Mesodermal cell (in vitro differentiated cells): ENCODE results near the gene PEX10.

Source experiments
- H3K27ac ChIP-seq: 2 replicates; pipeline ENCODE4 v1.7.0; 2013; ENCODE audit warnings: mild to moderate bottlenecking, low read depth, low read length, moderate library complexity; ENCODE audit not compliant: severe bottlenecking
- H3K36me3 ChIP-seq: 2 replicates; pipeline ENCODE4 v1.7.1; 2013; ENCODE audit warnings: mild to moderate bottlenecking, low read length, moderate library complexity; ENCODE audit not compliant: control insufficient read depth, insufficient read depth
- H3K4me1 ChIP-seq: one replicate; pipeline ENCODE4 v1.7.1; 2013; ENCODE audit warnings: mild to moderate bottlenecking, low read length; ENCODE audit not compliant: insufficient read depth, control insufficient read depth, poor library complexity, severe bottlenecking
- H3K4me3 ChIP-seq: 2 replicates; pipeline ENCODE4 v1.7.0; 2013; ENCODE audit warnings: low read length, control low read depth, mild to moderate bottlenecking; ENCODE audit not compliant: insufficient read depth, poor library complexity, severe bottlenecking; ENCODE audit errors: extremely low read depth
- H3K9me3 ChIP-seq: 2 replicates; pipeline ENCODE4 v1.7.1; 2013; ENCODE audit warnings: mild to moderate bottlenecking, low read length, moderate library complexity; ENCODE audit not compliant: control insufficient read depth
- WGBS, 2 experiments: methylation state at CpG; one replicate each; pipeline ENCODE4 v1.1.5; 2013; ENCODE audit warnings: missing lambda C conversion rate in 2 of 2; ENCODE audit not compliant: insufficient coverage in 2 of 2; 5-methylcytosine and 5-hydroxymethylcytosine counted together

The PEX10 gene

GRCh38 chr1:2425892-2426291 lies 13.5 kb upstream of the PEX10 start:
- 93 to 95% methylated on average over 11 of the region's 11 CpGs for WGBS, 2 experiments
- Histone ChIP-seq H3K9me3 (peaks cover 7% of the 10 kb centered on the region), H3K27ac (no peak overlapping the region), H3K4me3 (no peak overlapping the region), H3K4me1 (no peaks in the 10 kb centered on the region), H3K36me3 (no peaks in the 10 kb centered on the region)

GRCh38 chr1:2422523-2422922 lies 10.2 kb upstream of the PEX10 start:
- 87 to 90% methylated on average over 2 to 3 of the region's 4 CpGs for WGBS, 2 experiments
- H3K9me3 ChIP-seq, result peaks cover 7% of the 10 kb centered on the region
- H3K27ac ChIP-seq, result no peak overlapping the region
- no peaks in the 10 kb centered on the region for H3K36me3 ChIP-seq
- H3K4me1 ChIP-seq, result no peaks in the 10 kb centered on the region
- no peak overlapping the region for H3K4me3 ChIP-seq

DNA sequence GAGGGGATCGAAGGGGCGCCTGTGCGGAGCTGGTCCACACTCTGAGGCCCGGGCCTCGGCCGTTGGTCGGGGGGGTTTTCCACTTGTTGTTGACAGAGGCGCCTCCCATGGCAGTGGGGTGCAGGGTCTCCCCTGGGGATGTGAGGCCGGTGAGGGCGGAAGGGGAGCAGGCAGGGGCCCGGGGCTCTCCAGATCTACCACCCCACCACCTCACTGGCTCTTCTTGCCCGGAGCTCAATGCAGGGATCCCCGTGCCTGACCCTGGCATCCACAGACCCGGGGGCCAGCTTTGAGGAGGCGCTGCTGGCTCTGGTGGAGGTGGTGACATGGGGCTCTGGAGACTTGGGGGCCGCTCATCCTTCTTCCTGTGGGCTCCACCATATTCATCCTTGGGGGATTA lies 7.1 kb upstream of the PEX10 start:
- Histone ChIP-seq H3K4me1 (peaks cover 6% of the 10 kb centered on the region), H3K9me3 (peaks cover 7% of the 10 kb centered on the region)
- WGBS, 2 experiments, result 78 to 86% methylated on average over 8 to 10 of the region's 16 CpGs

GRCh38 chr1:2418791-2419320 lies 6.5 kb upstream of the PEX10 start:
- Histone ChIP-seq H3K4me3 (no peak overlapping the region), H3K4me1 (peaks cover 10% of the 10 kb centered on the region)
- 81 to 85% methylated on average over 12 to 13 of the region's 16 CpGs for WGBS, 2 experiments

More for the DNA sequence above, 7.1 kb upstream of the PEX10 start:
- no peak overlapping the region for H3K27ac ChIP-seq
- H3K36me3 ChIP-seq, result no peaks in the 10 kb centered on the region
- H3K4me3 ChIP-seq, result no peak overlapping the region

DNA sequence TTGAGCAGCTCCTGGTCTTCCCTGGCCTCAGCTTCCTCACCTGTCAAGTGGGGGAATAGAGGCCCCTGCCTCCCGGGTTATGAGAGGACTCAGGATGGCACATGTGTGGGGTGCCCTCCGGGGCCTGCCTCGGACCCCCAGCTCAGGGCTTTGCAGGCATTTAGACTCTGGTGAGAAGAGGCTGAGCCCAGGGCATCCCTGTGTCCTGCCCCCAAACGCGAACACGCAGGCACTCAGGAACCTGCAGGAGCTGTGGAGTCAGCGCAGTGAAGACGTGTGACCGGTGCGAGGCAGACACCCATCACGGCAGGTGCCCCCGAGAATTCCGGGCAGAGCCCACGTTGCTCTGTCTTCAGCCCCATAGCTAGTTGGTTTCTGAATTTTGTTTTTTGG lies 5.5 kb upstream of the PEX10 start:
- no peak overlapping the region for H3K27ac ChIP-seq
- peaks cover 4% of the 10 kb centered on the region for H3K9me3 ChIP-seq
- 83 to 84% methylated on average over 14 of the region's 14 CpGs for WGBS, 2 experiments
- no peaks in the 10 kb centered on the region for H3K36me3 ChIP-seq
- H3K4me3 ChIP-seq, result no peak overlapping the region
- H3K4me1 ChIP-seq, result peaks cover 10% of the 10 kb centered on the region

More at GRCh38 chr1:2418791-2419320, 6.5 kb upstream of the PEX10 start:
- Histone ChIP-seq H3K9me3 (peaks cover 7% of the 10 kb centered on the region), H3K27ac (no peak overlapping the region), H3K36me3 (no peaks in the 10 kb centered on the region)

DNA sequence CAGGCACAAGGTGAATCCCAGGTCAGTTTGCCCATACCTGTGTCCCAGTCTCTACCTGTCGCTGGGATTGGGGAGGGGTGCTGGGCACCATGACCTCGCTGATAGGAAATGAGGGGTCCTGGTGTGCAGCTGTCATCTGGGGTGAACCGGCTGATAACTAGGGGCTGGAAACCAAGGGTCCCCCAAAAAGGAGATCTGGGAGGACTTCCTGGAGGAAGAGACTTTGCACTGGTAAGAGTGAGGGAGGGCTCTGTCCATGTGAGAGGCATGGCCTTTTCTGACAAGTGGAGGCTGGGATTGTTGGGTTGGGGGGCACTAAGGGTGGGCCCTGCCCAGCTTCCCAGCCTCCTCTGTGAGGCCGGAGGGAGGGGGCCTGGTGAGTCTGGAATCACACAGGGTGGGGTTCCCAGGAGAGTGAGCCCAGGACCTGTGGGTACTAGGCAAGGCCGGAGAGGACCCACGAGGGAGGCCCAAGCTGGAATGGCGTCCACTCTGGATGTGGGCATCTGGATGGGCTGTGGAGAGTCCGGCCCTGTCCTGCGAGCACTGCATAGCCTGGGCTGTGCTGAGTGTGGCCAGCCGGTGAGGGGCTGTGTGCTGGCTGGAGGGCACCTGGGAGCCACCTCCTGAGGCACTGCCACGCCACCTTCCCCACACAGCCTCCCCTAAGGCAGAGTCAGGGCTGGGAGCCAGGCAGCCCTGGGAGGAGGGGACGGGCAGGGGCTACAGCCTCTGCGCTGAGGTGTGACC lies 4.9 kb upstream of the PEX10 start:
- Histone ChIP-seq H3K27ac (no peak overlapping the region), H3K4me3 (no peak overlapping the region), H3K36me3 (no peaks in the 10 kb centered on the region), H3K4me1 (peaks cover 10% of the 10 kb centered on the region), H3K9me3 (no peaks in the 10 kb centered on the region)
- WGBS, 2 experiments, result 86 to 96% methylated on average over 6 to 7 of the region's 13 CpGs

GRCh38 chr1:2416403-2416802 lies 4.0 kb upstream of the PEX10 start:
- Histone ChIP-seq H3K27ac (no peak overlapping the region), H3K9me3 (no peaks in the 10 kb centered on the region), H3K4me3 (no peak overlapping the region), H3K4me1 (peaks cover 10% of the 10 kb centered on the region), H3K36me3 (no peaks in the 10 kb centered on the region)
- 80 to 88% methylated on average over 8 to 12 of the region's 12 CpGs for WGBS, 2 experiments

DNA sequence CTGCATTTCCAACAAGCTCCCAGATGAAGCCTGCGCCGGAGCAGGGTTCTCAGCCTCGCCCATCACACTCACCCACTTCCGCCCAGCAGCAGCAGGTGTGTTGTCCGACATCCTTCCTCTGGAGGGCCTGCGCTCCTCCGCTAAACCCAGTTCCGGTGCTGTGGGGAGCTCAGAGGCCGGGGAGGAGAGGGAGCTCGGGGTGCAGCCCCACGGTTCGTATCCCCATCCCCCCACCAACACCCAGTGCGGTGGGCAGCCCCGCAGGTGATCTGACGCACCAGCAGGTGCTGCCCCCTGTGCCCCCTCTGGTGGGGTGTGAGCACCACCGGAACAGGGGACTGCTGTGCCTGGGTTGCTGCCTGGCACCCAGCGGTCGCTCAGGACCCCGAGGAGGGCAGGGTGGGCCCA lies 3.4 kb upstream of the PEX10 start:
- 81 to 92% methylated on average over 4 to 14 of the region's 19 CpGs for WGBS, 2 experiments
- Histone ChIP-seq H3K9me3 (no peaks in the 10 kb centered on the region), H3K4me1 (peaks cover 10% of the 10 kb centered on the region), H3K4me3 (no peak overlapping the region), H3K36me3 (no peaks in the 10 kb centered on the region), H3K27ac (no peak overlapping the region)

DNA sequence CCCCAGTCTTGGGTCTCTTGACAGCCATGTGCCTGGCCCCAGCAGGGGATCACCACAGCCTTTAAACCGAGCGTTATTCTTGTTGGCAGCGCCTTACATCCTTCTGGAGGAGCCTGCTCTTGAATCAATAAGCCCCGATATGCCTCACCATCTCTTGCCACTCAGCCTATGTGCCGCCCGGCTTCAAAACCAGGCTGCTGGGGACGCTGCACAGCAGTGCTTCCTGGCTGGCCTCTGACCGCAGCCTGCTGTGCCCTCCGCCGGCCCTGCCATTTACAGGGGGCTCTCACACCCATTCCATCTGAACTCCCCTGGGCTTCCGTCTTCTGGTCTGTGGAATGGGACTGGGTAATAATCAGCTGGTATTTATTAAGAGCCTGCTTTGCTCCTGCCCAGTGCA lies 3.0 kb upstream of the PEX10 start:
- Histone ChIP-seq H3K36me3 (peaks cover under 1% of the 10 kb centered on the region), H3K27ac (no peak overlapping the region), H3K9me3 (no peaks in the 10 kb centered on the region), H3K4me1 (peaks cover 10% of the 10 kb centered on the region), H3K4me3 (no peak overlapping the region)
- WGBS, 2 experiments, result 81 to 83% methylated on average over 9 to 11 of the region's 11 CpGs

DNA sequence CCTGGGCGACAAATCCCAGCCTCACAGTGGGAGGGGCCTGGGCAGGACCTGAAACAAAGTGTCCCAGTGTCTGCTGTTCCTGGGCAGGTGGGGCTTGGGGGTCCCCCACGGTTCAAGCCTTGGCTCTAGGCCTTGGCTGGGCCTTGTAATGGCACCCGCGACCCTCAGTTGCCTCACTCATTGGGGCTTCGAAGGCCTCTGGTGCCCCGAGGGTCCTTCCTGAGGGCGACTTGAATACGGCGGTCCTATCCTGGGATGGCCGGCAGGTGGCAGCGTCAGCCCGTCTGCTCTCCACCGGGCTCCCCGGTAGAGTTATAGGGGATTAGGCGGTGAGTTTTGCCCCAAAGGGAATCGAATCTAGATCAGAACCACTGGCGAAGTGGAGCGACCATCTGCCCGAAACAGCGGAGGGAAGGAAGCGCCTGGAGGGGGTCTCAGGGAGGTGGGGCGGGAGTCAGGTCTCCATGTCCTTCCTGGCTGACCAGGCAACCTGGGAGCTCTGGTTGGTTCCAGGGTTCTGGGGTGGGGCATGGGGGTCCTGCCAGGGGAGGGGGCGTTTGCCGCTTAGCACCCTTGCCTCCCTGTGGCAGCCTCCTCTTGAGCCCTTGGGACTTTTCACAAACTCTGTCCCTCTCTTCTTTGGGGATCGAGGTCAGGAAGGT lies 2.1 kb upstream of the PEX10 start:
- WGBS, 2 experiments, result 3 to 7% methylated on average over 20 to 21 of the region's 25 CpGs
- peaks cover 7% of the 10 kb centered on the region for H3K36me3 ChIP-seq
- no peak overlapping the region for H3K27ac ChIP-seq
- H3K9me3 ChIP-seq, result no peaks in the 10 kb centered on the region
- H3K4me1 ChIP-seq, result peaks cover 10% of the 10 kb centered on the region
- no peak overlapping the region for H3K4me3 ChIP-seq
